Measurements from ENCODE around the gene TAF1L. TPM values are rescaled to one million over a fixed set of nuclear protein-coding genes. Genes with fewer than 3 reads are reported as not detected.
"Not testable (repeated sequence)": the region's sequence is repeated elsewhere in the genome, so short reads cannot be mapped to it uniquely, and the experiment has no call there.

Gene TAF1L
- total RNA-seq, 1 experiment from 2014 or later, result not detected

GRCh38 chr9:32603914-32604852 lies 31.3 kb downstream of the TAF1L start:
- intact Hi-C loops (cut with micrococcal nuclease; ENCODE audit: unreplicated experiment) (no loop called here), in situ Hi-C loops (cut with HindIII; ENCODE audit: low pct_unique_long_range_greater_than_20kb, low sequenced_read_pairs) (no loop called here)
- Histone ChIP-seq H3K4me3 (ENCODE audit: low read depth in 2 of 2, low read length in 2 of 2) (0 out of 4 replicates have a peak overlapping the region, but pooled peaks of 1 of the 2 experiments have one; percentile 4), H3K9me3 (ENCODE audit: control insufficient read depth, insufficient read depth, low read depth, low read length) (no peaks in the 10 kb centered on the region), H3K27me3 (ENCODE audit: control insufficient read depth, insufficient read depth, low read length) (no peaks in the 10 kb centered on the region; the same call in 1 of the 2 replicates), H3K4me1 (ENCODE audit: control insufficient read depth, insufficient read depth, low read length) (0 out of 2 replicates have a peak, but pooled peaks cover 3% of the 10 kb centered on the region), H3K36me3 (ENCODE audit: control insufficient read depth, insufficient read depth, low read length) (no peaks in the 10 kb centered on the region), H3K27ac (ENCODE audit: low read length) (no peak overlapping the region)
- ATAC-seq, result peak; percentile 92
- ChIA-PET POLR2A (no interaction called here), CTCF (interaction anchor here (0.9 to 1.0 kb wide), 2 partner anchors 24 to 364 kb away, joined by 3 to 5 read pairs; no protein-coding TSS in a partner anchor)
- DNase-seq (ENCODE audit: low read depth, low spot score), result no peak
- TF ChIP-seq CTCF (IDR thresholded peaks at IDR 0.05) (no peak), SIN3A (IDR thresholded peaks at IDR 0.05; ENCODE audit: borderline replicate concordance, insufficient read depth, low read depth, low read length) (no peak), REST (IDR thresholded peaks at IDR 0.05; ENCODE audit: insufficient read depth in 1 of 2, low read depth in 2 of 2, low read length in 1 of 2) (no peak), TCF7L2 (IDR thresholded peaks at IDR 0.05; ENCODE audit: low read depth, low read length) (no peak), POLR2AphosphoS5 (IDR thresholded peaks at IDR 0.05; ENCODE audit: low read depth, low read length) (no peak)
- BruUV-seq (replicated peaks), result no TSS peak

GRCh38 chr9:32599021-32599420 lies 36.4 kb downstream of the TAF1L start:
- H3K4me1 ChIP-seq (ENCODE audit: control insufficient read depth, insufficient read depth, low read length); H3K27me3 ChIP-seq (ENCODE audit: control insufficient read depth, insufficient read depth, low read length); H3K36me3 ChIP-seq (ENCODE audit: control insufficient read depth, insufficient read depth, low read length); H3K4me3 ChIP-seq (ENCODE audit: low read depth in 2 of 2, low read length in 2 of 2); H3K9me3 ChIP-seq (ENCODE audit: control insufficient read depth, insufficient read depth, low read depth, low read length); H3K27ac ChIP-seq (ENCODE audit: low read length); ATAC-seq; in situ Hi-C loops (cut with HindIII; ENCODE audit: low pct_unique_long_range_greater_than_20kb, low sequenced_read_pairs); BruUV-seq (replicated peaks); DNase-seq (ENCODE audit: low read depth, low spot score): not testable (repeated sequence)
- intact Hi-C loops (cut with micrococcal nuclease; ENCODE audit: unreplicated experiment), result loop anchor here (10.0 kb wide), 1 partner anchor 106 kb away; no protein-coding TSS in a partner anchor
- ChIA-PET CTCF (interaction anchor here (0.6 to 0.9 kb wide), 2 partner anchors 16 to 18 kb away, joined by 3 to 9 read pairs; no protein-coding TSS in a partner anchor), POLR2A (interaction anchor here (0.8 kb wide), 1 partner anchor 699 kb away, joined by 3 read pairs; no protein-coding TSS in a partner anchor)

All from Panc1 (cell line).